SIG-M5 (cell line): Measurements from ENCODE around the gene FAM90A26.
"Not testable (repeated sequence)": the region's sequence is repeated elsewhere in the genome, so short reads cannot be mapped to it uniquely, and the experiment has no call there.

Source experiments
- DNase-seq: peaks from one replicate; lab custom pipeline; 2025; lab: John Stamatoyannopoulos, UW

FAM90A26 gene

GRCh38 chr4:9158392-9158791, 11.8 kb upstream of the FAM90A26 start:
- not testable (repeated sequence) for DNase-seq

GRCh38 chr4:9160046-9160445, 10.2 kb upstream of the FAM90A26 start:
- not testable (repeated sequence) for DNase-seq

GRCh38 chr4:9165990-9166389, 4.2 kb upstream of the FAM90A26 start:
- DNase-seq = not testable (repeated sequence)

GRCh38 chr4:9210357-9210756, 40.1 kb downstream of the FAM90A26 start, which contains the start of gene USP17L10:
Gene USP17L10 (plus strand): TSS chr4:9210657. CDS start chr4:9210657, 0 bp downstream.
- DNase-seq = not testable (repeated sequence)

- DNase-seq = not testable (repeated sequence)
Observed at GRCh38 chr4:9214701-9215100, 44.5 kb downstream of the FAM90A26 start.

GRCh38 chr4:9215105-9215504, 44.9 kb downstream of the FAM90A26 start, which contains the start of gene USP17L11:
Gene USP17L11 (plus strand): TSS chr4:9215405. CDS start chr4:9215405, 0 bp downstream.
- not testable (repeated sequence) for DNase-seq

GRCh38 chr4:9219852-9220251, 49.6 kb downstream of the FAM90A26 start, which contains the start of gene USP17L12:
Gene USP17L12 (plus strand): TSS chr4:9220152. CDS start chr4:9220152, 0 bp downstream.
- not testable (repeated sequence) for DNase-seq

- DNase-seq = not testable (repeated sequence)
Observed at GRCh38 chr4:9224596-9224995, 54.4 kb downstream of the FAM90A26 start, which contains the start of gene USP17L13. Gene USP17L13 (plus strand): TSS chr4:9224896. CDS start chr4:9224896, 0 bp downstream.
